Panc1 (cell line): ENCODE data around the gene HOXB7. TPM values are rescaled to one million over a fixed set of nuclear protein-coding genes. Genes with fewer than 3 reads are reported as not detected.

ENCODE experiments used
- ATAC-seq: fragments of 200-7000 bp; cut with Tn5 transposase; 2 replicates; pipeline ENCODE4 v1.9.1; 2020; ENCODE audit warnings: mild to moderate bottlenecking, moderate library complexity
- BruUV-seq: library from RNA; stranded (reverse); fragments of 400-500 nt; replicated peaks from 2 replicates; lab custom pipeline; 2021; lab: Mats Ljungman, UMichigan
- CTCF ChIA-PET: fragments of 300-600 bp; sonication (Branson Sonifier 250); formaldehyde crosslinking; loops from one replicate; lab custom pipeline; 2022; ENCODE audit warnings: antibody characterized with exemption; lab: Charles Lee
- POLR2A ChIA-PET: fragments of 300-600 bp; sonication (Branson Sonifier 250); formaldehyde crosslinking; loops from one replicate; lab custom pipeline; 2022; ENCODE audit warnings: antibody characterized with exemption; lab: Charles Lee
- DNase-seq: peaks from one replicate; pipeline ENCODE4 v3.0.0-alpha.2; 2010; ENCODE audit warnings: low read depth, low spot score
- H3K27ac ChIP-seq: 2 replicates; pipeline ENCODE4 v1.5.1; 2011; ENCODE audit warnings: mild to moderate bottlenecking, low read length, inconsistent platforms
- H3K27me3 ChIP-seq: fragments of 200-500 bp; sonication (Bioruptor generic); 2 replicates; pipeline ENCODE4 v1.6.0; 2014; ENCODE audit warnings: low read length, inconsistent platforms; ENCODE audit not compliant: control insufficient read depth, insufficient read depth
- H3K36me3 ChIP-seq: fragments of 200-500 bp; sonication (Bioruptor generic); 2 replicates; pipeline ENCODE4 v1.5.1; 2014; ENCODE audit warnings: inconsistent platforms, mild to moderate bottlenecking, low read length, moderate library complexity; ENCODE audit not compliant: control insufficient read depth, insufficient read depth
- H3K4me1 ChIP-seq: 2 replicates; pipeline ENCODE4 v1.5.1; 2011; ENCODE audit warnings: inconsistent platforms, mild to moderate bottlenecking, low read length, moderate library complexity; ENCODE audit not compliant: control insufficient read depth, insufficient read depth
- H3K4me3 ChIP-seq, 2 experiments: 2 replicates each; pipeline ENCODE4 v1.5.1; 2011 to 2012; ENCODE audit warnings: low read depth in 2 of 2, low read length in 2 of 2, mild to moderate bottlenecking in 2 of 2, inconsistent platforms in 1 of 2, moderate library complexity in 1 of 2
- H3K9me3 ChIP-seq: fragments of 200-500 bp; sonication (Bioruptor generic); 2 replicates; pipeline ENCODE4 v1.5.1; 2014; ENCODE audit warnings: low read depth, mild to moderate bottlenecking, inconsistent platforms, low read length, moderate library complexity; ENCODE audit not compliant: control insufficient read depth, insufficient read depth
- POLR2AphosphoS5 ChIP-seq: IDR thresholded peaks from 2 replicates; pipeline ENCODE4 v1.6.1; 2012; ENCODE audit warnings: mild to moderate bottlenecking, low read depth, low read length, moderate library complexity
- SIN3A ChIP-seq: IDR thresholded peaks from 2 replicates; pipeline ENCODE4 v1.6.1; 2012; ENCODE audit warnings: low read depth, mild to moderate bottlenecking, low read length, moderate library complexity, borderline replicate concordance; ENCODE audit not compliant: insufficient read depth
- TCF7L2 ChIP-seq: IDR thresholded peaks from 2 replicates; pipeline ENCODE4 v1.6.1; 2011; ENCODE audit warnings: mild to moderate bottlenecking, low read depth, low read length, inconsistent platforms
- in situ Hi-C: cut with HindIII; loops from 2 replicates; pipeline ENCODE4 v1.10.0; 2016; ENCODE audit warnings: low sequenced_read_pairs, low pct_unique_long_range_greater_than_20kb
- intact Hi-C: fragments of 100-400 bp; cut with micrococcal nuclease; formaldehyde crosslinking; loops from one replicate; pipeline ENCODE4 v1.10.0; 2022; ENCODE audit not compliant: unreplicated experiment
- total RNA-seq: library from RNA; stranded (reverse); gene quantifications from one replicate; pipeline ENCODE4 v1.2.1, GENCODE V29; 2021; ENCODE audit not compliant: unreplicated experiment
- TF ChIP-seq, protein P1 (sequence below), 2 experiments: IDR thresholded peaks; 2 replicates each; pipeline ENCODE4 v1.6.1; 2011 to 2012; ENCODE audit warnings: low read depth in 2 of 2, control low read depth in 1 of 2, low read length in 1 of 2, mild to moderate bottlenecking in 1 of 2, moderate library complexity in 1 of 2; ENCODE audit not compliant: insufficient read depth in 1 of 2
- TF ChIP-seq, protein P2 (sequence below): fragments of 450-650 bp; IDR thresholded peaks from 2 replicates; pipeline ENCODE4 v1.5.1; 2017; ENCODE audit warnings: mild to moderate bottlenecking

HOXB7 gene
- total RNA-seq, 1 experiment from 2014 or later, result 44.0 TPM

- in situ Hi-C loops, result no loop called here
- Histone ChIP-seq H3K36me3 (peaks cover 9% of the 10 kb centered on the region; the same call in 1 of the 2 replicates), H3K4me1 (peaks cover 51% of the 10 kb centered on the region), H3K9me3 (no peaks in the 10 kb centered on the region), H3K27me3 (no peaks in the 10 kb centered on the region), H3K4me3 (no peak overlapping the region), H3K27ac (no peak overlapping the region)
- TF ChIP-seq POLR2AphosphoS5 (no peak), TCF7L2 (no peak), SIN3A (no peak)
- TF ChIP-seq, protein P1, sequence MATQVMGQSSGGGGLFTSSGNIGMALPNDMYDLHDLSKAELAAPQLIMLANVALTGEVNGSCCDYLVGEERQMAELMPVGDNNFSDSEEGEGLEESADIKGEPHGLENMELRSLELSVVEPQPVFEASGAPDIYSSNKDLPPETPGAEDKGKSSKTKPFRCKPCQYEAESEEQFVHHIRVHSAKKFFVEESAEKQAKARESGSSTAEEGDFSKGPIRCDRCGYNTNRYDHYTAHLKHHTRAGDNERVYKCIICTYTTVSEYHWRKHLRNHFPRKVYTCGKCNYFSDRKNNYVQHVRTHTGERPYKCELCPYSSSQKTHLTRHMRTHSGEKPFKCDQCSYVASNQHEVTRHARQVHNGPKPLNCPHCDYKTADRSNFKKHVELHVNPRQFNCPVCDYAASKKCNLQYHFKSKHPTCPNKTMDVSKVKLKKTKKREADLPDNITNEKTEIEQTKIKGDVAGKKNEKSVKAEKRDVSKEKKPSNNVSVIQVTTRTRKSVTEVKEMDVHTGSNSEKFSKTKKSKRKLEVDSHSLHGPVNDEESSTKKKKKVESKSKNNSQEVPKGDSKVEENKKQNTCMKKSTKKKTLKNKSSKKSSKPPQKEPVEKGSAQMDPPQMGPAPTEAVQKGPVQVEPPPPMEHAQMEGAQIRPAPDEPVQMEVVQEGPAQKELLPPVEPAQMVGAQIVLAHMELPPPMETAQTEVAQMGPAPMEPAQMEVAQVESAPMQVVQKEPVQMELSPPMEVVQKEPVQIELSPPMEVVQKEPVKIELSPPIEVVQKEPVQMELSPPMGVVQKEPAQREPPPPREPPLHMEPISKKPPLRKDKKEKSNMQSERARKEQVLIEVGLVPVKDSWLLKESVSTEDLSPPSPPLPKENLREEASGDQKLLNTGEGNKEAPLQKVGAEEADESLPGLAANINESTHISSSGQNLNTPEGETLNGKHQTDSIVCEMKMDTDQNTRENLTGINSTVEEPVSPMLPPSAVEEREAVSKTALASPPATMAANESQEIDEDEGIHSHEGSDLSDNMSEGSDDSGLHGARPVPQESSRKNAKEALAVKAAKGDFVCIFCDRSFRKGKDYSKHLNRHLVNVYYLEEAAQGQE (IDR thresholded peaks at IDR 0.05; ENCODE audit: insufficient read depth in 1 of 2, low read depth in 2 of 2, low read length in 1 of 2), result no peak
- TF ChIP-seq, protein P2, sequence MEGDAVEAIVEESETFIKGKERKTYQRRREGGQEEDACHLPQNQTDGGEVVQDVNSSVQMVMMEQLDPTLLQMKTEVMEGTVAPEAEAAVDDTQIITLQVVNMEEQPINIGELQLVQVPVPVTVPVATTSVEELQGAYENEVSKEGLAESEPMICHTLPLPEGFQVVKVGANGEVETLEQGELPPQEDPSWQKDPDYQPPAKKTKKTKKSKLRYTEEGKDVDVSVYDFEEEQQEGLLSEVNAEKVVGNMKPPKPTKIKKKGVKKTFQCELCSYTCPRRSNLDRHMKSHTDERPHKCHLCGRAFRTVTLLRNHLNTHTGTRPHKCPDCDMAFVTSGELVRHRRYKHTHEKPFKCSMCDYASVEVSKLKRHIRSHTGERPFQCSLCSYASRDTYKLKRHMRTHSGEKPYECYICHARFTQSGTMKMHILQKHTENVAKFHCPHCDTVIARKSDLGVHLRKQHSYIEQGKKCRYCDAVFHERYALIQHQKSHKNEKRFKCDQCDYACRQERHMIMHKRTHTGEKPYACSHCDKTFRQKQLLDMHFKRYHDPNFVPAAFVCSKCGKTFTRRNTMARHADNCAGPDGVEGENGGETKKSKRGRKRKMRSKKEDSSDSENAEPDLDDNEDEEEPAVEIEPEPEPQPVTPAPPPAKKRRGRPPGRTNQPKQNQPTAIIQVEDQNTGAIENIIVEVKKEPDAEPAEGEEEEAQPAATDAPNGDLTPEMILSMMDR, result no peak
- DNase-seq (no peak), ATAC-seq (no peak)
- no TSS peak for BruUV-seq
- intact Hi-C loops, result no loop called here
- CTCF ChIA-PET, result no interaction called here
- POLR2A ChIA-PET, result interaction anchor here (1.7 kb wide), 1 partner anchor 15 kb away, joined by 6 read pairs; the partner anchor contains the start of gene HOXB9
These were observed 30.8 kb upstream of the HOXB7 start for GRCh38 chr17:48641541-48642058.

DNA sequence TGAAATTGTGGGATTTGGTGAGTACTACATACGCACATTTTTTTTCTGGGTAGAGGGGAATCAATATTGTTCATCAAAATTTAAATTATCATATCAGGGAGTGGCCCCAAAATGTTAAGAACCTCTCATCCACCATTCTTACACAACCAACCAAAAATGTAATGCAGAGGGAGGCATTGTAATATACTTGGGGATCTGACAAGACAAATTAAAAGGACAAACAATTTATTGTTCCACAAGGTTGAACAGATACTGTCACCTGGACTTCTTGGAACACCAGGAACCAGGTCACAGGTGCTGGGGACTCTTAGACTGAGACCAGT lies 30.0 kb upstream of the HOXB7 start:
- DNase-seq (no peak), ATAC-seq (no peak)
- no TSS peak for BruUV-seq
- peaks cover 13% of the 10 kb centered on the region; the same call in 1 of the 2 replicates for H3K36me3 ChIP-seq
- no peak overlapping the region for H3K4me3 ChIP-seq
- H3K9me3 ChIP-seq, result no peaks in the 10 kb centered on the region
- CTCF ChIA-PET, result interaction anchor here (0.6 to 0.7 kb wide), 2 partner anchors 38 to 159 kb away, joined by 3 read pairs; no protein-coding TSS in a partner anchor
- no peaks in the 10 kb centered on the region for H3K27me3 ChIP-seq
- TF ChIP-seq TCF7L2 (no peak), POLR2AphosphoS5 (no peak), SIN3A (no peak)
- TF ChIP-seq, protein P1 (IDR thresholded peaks at IDR 0.05; ENCODE audit: insufficient read depth in 1 of 2, low read depth in 2 of 2, low read length in 1 of 2), result no peak
- TF ChIP-seq, protein P2, result no peak
- peaks cover 51% of the 10 kb centered on the region for H3K4me1 ChIP-seq
- POLR2A ChIA-PET, result interaction anchor here (1.7 kb wide), 1 partner anchor 14 kb away, joined by 6 read pairs; the partner anchor contains the start of gene HOXB9
- in situ Hi-C loops, result no loop called here
- H3K27ac ChIP-seq, result no peak overlapping the region
- intact Hi-C loops, result no loop called here
